ENCODE measurements around the gene TAMM41. TPM values are rescaled to one million over a fixed set of nuclear protein-coding genes. Genes with fewer than 3 reads are reported as not detected.
"Not testable (repeated sequence)": the region's sequence is repeated elsewhere in the genome, so short reads cannot be mapped to it uniquely, and the experiment has no call there.

The TAMM41 gene
- total RNA-seq, 1 donor from 2014 or later = 22.5 TPM

GRCh38 chr3:11860213-11860612 is 13.5 kb upstream of the TAMM41 start:
- H2AFZ ChIP-seq (replicated peaks); H3K27me3 ChIP-seq; H3K79me2 ChIP-seq (ENCODE audit: low read depth); H3K9me3 ChIP-seq (ENCODE audit: low read depth); H3F3A ChIP-seq (ENCODE audit: low read depth); H3K36me3 Mint-ChIP-seq; H3K4me1 ChIP-seq; H3K27me3 Mint-ChIP-seq (ENCODE audit: insufficient read depth, low read depth); H3K4me2 ChIP-seq; H4K20me1 ChIP-seq (ENCODE audit: low read depth); H3K4me3 ChIP-seq; H3K4me3 Mint-ChIP-seq; H3K4me1 Mint-ChIP-seq; H3K27ac Mint-ChIP-seq; H3K9ac ChIP-seq; H3K36me3 ChIP-seq; H3K27ac ChIP-seq; DNase-seq (ENCODE audit: low spot score): not testable (repeated sequence)
- H3K9me3 Mint-ChIP-seq = peaks cover 13% of the 10 kb centered on the region

GRCh38 chr3:11853450-11853849 is 6.8 kb upstream of the TAMM41 start:
- no peaks in the 10 kb centered on the region for H3K36me3 ChIP-seq
- no peaks in the 10 kb centered on the region for H3K4me1 ChIP-seq
- DNase-seq (ENCODE audit: low spot score) = no peak
- TF ChIP-seq CTCF (IDR thresholded peaks at IDR 0.05) = no peak
- TF ChIP-seq EZH2 (IDR thresholded peaks at IDR 0.05) = no peak
- no peak for TF ChIP-seq EZH2phosphoT487 (IDR thresholded peaks at IDR 0.05)
- Mint-ChIP-seq H3K27me3 (ENCODE audit: insufficient read depth, low read depth) (no peaks in the 10 kb centered on the region), H3K27ac (no peak overlapping the region), H3K4me1 (no peaks in the 10 kb centered on the region), H3K9me3 (peaks cover 5% of the 10 kb centered on the region), H3K36me3 (no peaks in the 10 kb centered on the region), H3K4me3 (no peak overlapping the region)
- H3K27me3 ChIP-seq = peaks cover 21% of the 10 kb centered on the region
- H3K9me3 ChIP-seq (ENCODE audit: low read depth) = peaks cover 7% of the 10 kb centered on the region
- H3K4me2 ChIP-seq = peak overlapping the region; percentile 21
- H3K27ac ChIP-seq = no peak overlapping the region
- H3K79me2 ChIP-seq (ENCODE audit: low read depth) = no peaks in the 10 kb centered on the region
- H3K4me3 ChIP-seq = no peak overlapping the region
- H4K20me1 ChIP-seq (ENCODE audit: low read depth) = no peaks in the 10 kb centered on the region
- H3K9ac ChIP-seq = no peak overlapping the region
- H3F3A ChIP-seq (ENCODE audit: low read depth) = no peaks in the 10 kb centered on the region
- H2AFZ ChIP-seq (replicated peaks) = peak overlapping the region; percentile 30

GRCh38 chr3:11850003-11850402 is 3.3 kb upstream of the TAMM41 start:
- DNase-seq (ENCODE audit: low spot score) = no peak
- peak; percentile 24 for TF ChIP-seq CTCF (IDR thresholded peaks at IDR 0.05)
- no peak for TF ChIP-seq EZH2phosphoT487 (IDR thresholded peaks at IDR 0.05)
- peaks cover 7% of the 10 kb centered on the region for H3K9me3 ChIP-seq (ENCODE audit: low read depth)

GRCh38 chr3:11847607-11848006 is 922 bp upstream of the TAMM41 start:
- H3K27ac ChIP-seq = no peak overlapping the region
- H3K9ac ChIP-seq = no peak overlapping the region
- H3K27ac Mint-ChIP-seq = no peak overlapping the region
- no peaks in the 10 kb centered on the region for H3K9me3 Mint-ChIP-seq
- H3K4me3 Mint-ChIP-seq = peak overlapping the region; percentile 98
- peak overlapping the region; percentile 98 for H2AFZ ChIP-seq (replicated peaks)
- TF ChIP-seq EZH2 (IDR thresholded peaks at IDR 0.05) = no peak
- TF ChIP-seq CTCF (IDR thresholded peaks at IDR 0.05) = no peak
- TF ChIP-seq EZH2phosphoT487 (IDR thresholded peaks at IDR 0.05) = no peak
- no peaks in the 10 kb centered on the region for H3K36me3 ChIP-seq
- H3K27me3 ChIP-seq = peaks cover 32% of the 10 kb centered on the region
- H3K9me3 ChIP-seq (ENCODE audit: low read depth) = no peaks in the 10 kb centered on the region
- peaks cover 4% of the 10 kb centered on the region for H3K36me3 Mint-ChIP-seq
- H4K20me1 ChIP-seq (ENCODE audit: low read depth) = peaks cover 5% of the 10 kb centered on the region
- H3K4me1 ChIP-seq = no peaks in the 10 kb centered on the region
- no peak overlapping the region for H3K4me2 ChIP-seq
- no peak overlapping the region for H3K4me3 ChIP-seq
- no peaks in the 10 kb centered on the region for H3F3A ChIP-seq (ENCODE audit: low read depth)
- H3K79me2 ChIP-seq (ENCODE audit: low read depth) = peaks cover 22% of the 10 kb centered on the region
- H3K4me1 Mint-ChIP-seq = peaks cover 24% of the 10 kb centered on the region
- H3K27me3 Mint-ChIP-seq (ENCODE audit: insufficient read depth, low read depth) = peaks cover 2% of the 10 kb centered on the region
- no peak for DNase-seq (ENCODE audit: low spot score)

More at GRCh38 chr3:11850003-11850402, 3.3 kb upstream of the TAMM41 start:
- Histone ChIP-seq H3K4me3 (no peak overlapping the region), H3K9ac (no peak overlapping the region), H4K20me1 (ENCODE audit: low read depth) (no peaks in the 10 kb centered on the region), H3K79me2 (ENCODE audit: low read depth) (peaks cover 15% of the 10 kb centered on the region), H3K27me3 (peaks cover 38% of the 10 kb centered on the region), H3K36me3 (no peaks in the 10 kb centered on the region), H3K27ac (no peak overlapping the region), H3K4me2 (no peak overlapping the region), H2AFZ (replicated peaks) (no peak overlapping the region), H3F3A (ENCODE audit: low read depth) (no peaks in the 10 kb centered on the region), H3K4me1 (no peaks in the 10 kb centered on the region)
- no peaks in the 10 kb centered on the region for H3K36me3 Mint-ChIP-seq
- H3K4me3 Mint-ChIP-seq = no peak overlapping the region
- H3K27me3 Mint-ChIP-seq (ENCODE audit: insufficient read depth, low read depth) = peaks cover 2% of the 10 kb centered on the region
- H3K4me1 Mint-ChIP-seq = peaks cover 19% of the 10 kb centered on the region
- no peak overlapping the region for H3K27ac Mint-ChIP-seq
- peaks cover 2% of the 10 kb centered on the region for H3K9me3 Mint-ChIP-seq

Measured in neural progenitor cell (in vitro differentiated cells).